ENCODE data around the gene BROX.
A peak's percentile ranks its signal among the peaks of the same experiment; 100 is the strongest.

BROX gene

DNA sequence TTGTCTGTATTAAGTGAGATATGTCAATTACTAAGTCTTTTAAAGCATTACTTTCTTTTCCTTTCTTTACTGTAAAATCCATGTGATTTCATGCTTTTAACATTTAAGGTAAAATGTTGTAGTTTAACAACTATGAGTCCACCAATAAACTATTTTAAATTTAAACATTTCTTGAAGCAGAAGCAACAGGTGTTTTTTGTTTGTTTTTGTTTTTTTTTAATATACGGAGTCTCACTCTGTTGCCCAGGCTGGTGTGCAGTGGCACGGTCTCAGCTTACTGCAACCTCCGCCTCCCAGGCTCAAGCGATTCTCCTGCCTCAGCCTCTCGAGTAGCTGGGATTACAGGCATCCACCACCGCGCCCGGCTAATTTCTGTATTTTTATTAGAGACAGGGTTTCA lies 15.6 kb upstream of the BROX start:
- Histone ChIP-seq H3K9ac (no peak overlapping the region), H3K27me3 (no peaks in the 10 kb centered on the region), H3K4me3 (no peak overlapping the region), H3K36me3 (peaks cover 31 to 85% (median 53%) of the 10 kb centered on the region in 11 experiments), H3K4me1 (no peaks in the 10 kb centered on the region), H3K9me3 (replicated peaks in 1 of 11) (peaks cover 0 to 10% (median 3%) of the 10 kb centered on the region in 11 experiments; a peak in 6 of 22 replicates), H4K20me1 (peaks cover 0 to 19% (median 0%) of the 10 kb centered on the region in 11 experiments; a peak in 7 of 22 replicates), H3K4me2 (no peak overlapping the region), H3K27ac (no peak overlapping the region)
- no peak for TF ChIP-seq Cebpa-rat (IDR thresholded peaks at IDR 0.05)

DNA sequence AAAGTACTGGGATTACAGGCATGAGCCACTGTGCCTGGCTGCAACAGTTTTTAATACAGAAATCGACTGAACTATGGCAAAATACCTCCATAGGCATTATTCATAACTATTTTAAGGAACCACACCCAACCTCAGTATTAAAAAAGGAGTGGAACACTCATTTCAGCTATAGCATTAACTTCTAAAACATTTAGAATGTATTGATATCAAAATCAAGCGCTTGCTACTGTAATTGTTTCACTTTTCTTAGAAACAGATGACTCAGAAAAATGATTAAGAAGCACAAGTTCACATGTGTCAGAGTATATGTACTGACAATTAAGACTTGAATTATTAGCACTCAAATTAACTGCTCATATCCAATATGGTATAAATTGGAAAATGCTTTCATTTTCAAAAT lies 15.2 kb upstream of the BROX start:
- Histone ChIP-seq H3K4me3 (no peak overlapping the region), H3K27ac (no peak overlapping the region), H3K27me3 (no peaks in the 10 kb centered on the region), H3K9me3 (replicated peaks in 1 of 11) (peaks cover 0 to 10% (median 3%) of the 10 kb centered on the region in 11 experiments; a peak in 6 of 22 replicates), H3K4me1 (no peaks in the 10 kb centered on the region), H3K9ac (no peak overlapping the region), H4K20me1 (peaks cover 0 to 19% (median 0%) of the 10 kb centered on the region in 11 experiments; a peak in 7 of 22 replicates), H3K4me2 (no peak overlapping the region), H3K36me3 (peaks cover 34 to 85% (median 55%) of the 10 kb centered on the region in 11 experiments)
- no peak for TF ChIP-seq Cebpa-rat (IDR thresholded peaks at IDR 0.05)

DNA sequence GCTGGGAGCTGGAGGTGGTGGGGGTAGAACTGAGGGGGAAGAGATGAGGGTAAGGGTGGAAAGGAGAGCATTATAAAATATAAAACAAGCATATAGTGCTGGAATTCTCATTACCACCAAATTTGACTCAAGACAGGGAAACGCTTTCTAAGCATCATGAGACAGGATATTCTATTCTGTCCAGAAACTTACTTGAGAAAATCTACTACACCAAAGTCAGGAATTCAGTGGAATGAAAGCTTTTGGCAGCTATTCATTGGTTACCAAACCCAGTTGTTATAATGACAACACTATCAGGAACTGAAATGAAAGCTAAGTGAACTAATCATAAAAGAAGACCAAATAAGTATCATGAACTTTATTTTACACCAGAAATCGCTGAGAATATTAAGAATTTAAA lies 14.5 kb upstream of the BROX start:
- Histone ChIP-seq H3K4me2 (no peak overlapping the region), H3K27ac (no peak overlapping the region), H3K9me3 (replicated peaks in 1 of 11) (peaks cover 0 to 10% (median 3%) of the 10 kb centered on the region in 11 experiments; a peak in 6 of 22 replicates), H3K4me3 (no peak overlapping the region), H3K27me3 (no peaks in the 10 kb centered on the region), H4K20me1 (peaks cover 0 to 19% (median 0%) of the 10 kb centered on the region in 11 experiments; a peak in 7 of 22 replicates), H3K36me3 (peaks cover 37 to 85% (median 55%) of the 10 kb centered on the region in 11 experiments), H3K9ac (no peak overlapping the region), H3K4me1 (no peaks in the 10 kb centered on the region)
- TF ChIP-seq Cebpa-rat (IDR thresholded peaks at IDR 0.05), result no peak

DNA sequence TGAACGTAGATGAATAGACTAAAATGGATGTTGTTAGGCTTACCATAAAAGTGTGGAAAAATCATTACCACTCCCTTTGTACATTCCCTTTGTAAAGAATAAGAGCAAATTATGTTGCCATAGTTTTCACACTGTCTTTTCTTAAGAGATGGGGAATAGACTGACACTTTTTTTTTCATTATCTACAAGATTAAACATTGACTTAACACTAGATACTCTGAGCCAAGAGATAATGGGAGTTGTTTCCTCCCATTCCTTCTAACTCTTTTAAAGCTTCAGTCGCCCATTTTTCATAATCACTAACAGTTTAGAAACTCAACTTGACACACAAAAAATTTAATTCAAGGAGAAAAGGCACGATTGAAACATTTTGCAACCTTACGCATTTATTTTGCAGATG lies 10.2 kb upstream of the BROX start:
- Histone ChIP-seq H3K9ac (no peak overlapping the region), H4K20me1 (peaks cover 0 to 29% (median 0%) of the 10 kb centered on the region in 11 experiments; a peak in 5 of 22 replicates), H3K4me1 (no peaks in the 10 kb centered on the region), H3K27ac (no peak overlapping the region), H3K4me2 (no peak overlapping the region), H3K27me3 (no peaks in the 10 kb centered on the region), H3K9me3 (replicated peaks in 1 of 11) (peaks cover 16 to 42% (median 28%) of the 10 kb centered on the region in 11 experiments), H3K36me3 (peaks cover 59 to 95% (median 81%) of the 10 kb centered on the region in 11 experiments), H3K4me3 (no peak overlapping the region)
- no peak for TF ChIP-seq Cebpa-rat (IDR thresholded peaks at IDR 0.05)

DNA sequence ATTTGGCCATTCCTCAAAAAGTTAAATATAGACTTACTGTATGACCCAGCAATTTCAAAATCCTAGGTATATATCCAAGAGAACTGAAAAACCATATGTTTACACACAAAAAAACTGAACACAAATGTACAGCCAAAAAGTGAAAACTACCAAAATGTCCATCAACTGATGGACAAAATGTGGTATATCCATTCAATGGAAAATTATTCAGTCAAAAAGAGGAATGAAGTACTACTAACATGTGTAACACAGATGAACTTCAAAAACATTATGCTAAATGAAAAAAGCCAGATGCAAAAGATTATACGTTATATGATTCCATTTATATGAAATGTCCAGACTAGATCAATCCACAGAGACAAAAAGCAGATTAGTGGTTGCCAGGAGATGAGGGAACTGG lies 8.1 kb upstream of the BROX start:
- TF ChIP-seq Cebpa-rat (IDR thresholded peaks at IDR 0.05), result no peak
- H3K4me3 ChIP-seq, result no peak overlapping the region
- peaks cover 16 to 44% (median 28%) of the 10 kb centered on the region in 11 experiments for H3K9me3 ChIP-seq (replicated peaks in 1 of 11)
- H3K36me3 ChIP-seq, result peaks cover 51 to 87% (median 78%) of the 10 kb centered on the region in 11 experiments
- H3K9ac ChIP-seq, result no peak overlapping the region
- peaks cover 0 to 6% (median under 1%) of the 10 kb centered on the region in 10 experiments; a peak in 7 of 20 replicates for H3K4me1 ChIP-seq
- no peak overlapping the region for H3K4me2 ChIP-seq
- no peak overlapping the region for H3K27ac ChIP-seq
- no peaks in the 10 kb centered on the region for H3K27me3 ChIP-seq
- H4K20me1 ChIP-seq, result peaks cover 0 to 29% (median 0%) of the 10 kb centered on the region in 11 experiments; a peak in 5 of 22 replicates

DNA sequence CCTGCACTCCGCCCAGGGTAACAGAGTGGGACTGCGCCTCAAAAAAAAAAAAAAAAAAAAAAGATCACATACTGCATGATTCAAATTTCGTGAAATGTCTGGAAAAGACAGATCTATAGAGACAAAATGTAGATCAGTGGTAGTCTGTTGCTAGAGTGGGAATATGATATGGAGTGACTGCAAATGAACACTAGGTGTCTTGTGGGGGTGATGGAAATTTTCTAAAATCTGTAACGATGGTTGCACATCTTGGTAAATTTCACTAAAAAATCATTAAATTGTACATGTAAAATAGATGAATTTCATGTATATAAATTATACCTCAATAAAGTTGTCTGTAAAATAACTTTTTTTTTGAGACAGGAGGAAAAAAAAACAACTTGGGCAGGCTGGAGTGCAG lies 5.5 kb upstream of the BROX start:
- H3K9ac ChIP-seq, result no peak overlapping the region
- no peaks in the 10 kb centered on the region for H3K27me3 ChIP-seq

DNA sequence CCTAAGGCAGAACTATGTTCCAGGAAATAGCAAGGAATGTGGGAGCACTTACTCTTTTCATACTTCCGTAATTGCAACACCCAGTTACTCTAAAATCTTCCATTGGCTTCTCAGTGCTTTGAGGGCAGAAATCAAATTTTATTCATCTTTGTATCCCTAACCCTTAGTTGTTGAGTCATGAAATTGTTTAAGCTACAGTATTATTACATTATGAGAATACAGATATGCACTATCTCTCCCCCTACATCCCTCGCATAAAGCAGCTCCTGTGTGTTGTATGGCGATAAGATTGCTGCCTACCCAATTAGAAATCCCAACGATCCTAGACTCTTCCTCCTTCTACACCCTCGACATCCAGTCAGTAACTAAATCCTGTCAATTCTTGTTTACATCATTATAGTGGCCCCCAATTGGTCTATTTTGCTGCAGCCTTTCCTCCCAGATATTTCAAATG lies 2.6 kb upstream of the BROX start:
- Histone ChIP-seq H4K20me1 (peaks cover 0 to 37% (median 2%) of the 10 kb centered on the region in 11 experiments; a peak in 7 of 22 replicates), H3K9me3 (replicated peaks in 1 of 11) (peaks cover 11 to 25% (median 19%) of the 10 kb centered on the region in 11 experiments), H3K27ac (no peak overlapping the region), H3K27me3 (no peaks in the 10 kb centered on the region), H3K9ac (no peak overlapping the region), H3K36me3 (peaks cover 9 to 40% (median 30%) of the 10 kb centered on the region in 11 experiments; a peak in 20 of 22 replicates), H3K4me2 (peak overlapping the region in 10 of 11 experiments; percentile 79 to 90 (median 86); a peak in 15 of 22 replicates), H3K4me1 (peaks cover 15 to 30% (median 24%) of the 10 kb centered on the region in 10 experiments), H3K4me3 (no peak overlapping the region)
- TF ChIP-seq Cebpa-rat (IDR thresholded peaks at IDR 0.05), result no peak

More for the DNA sequence above, 5.5 kb upstream of the BROX start:
- H4K20me1 ChIP-seq, result peaks cover 0 to 42% (median 0%) of the 10 kb centered on the region in 11 experiments; a peak in 7 of 22 replicates
- peaks cover 32 to 67% (median 54%) of the 10 kb centered on the region in 11 experiments for H3K36me3 ChIP-seq
- H3K4me2 ChIP-seq, result no peak overlapping the region
- no peak overlapping the region for H3K4me3 ChIP-seq
- H3K9me3 ChIP-seq (replicated peaks in 1 of 11), result peaks cover 16 to 34% (median 27%) of the 10 kb centered on the region in 11 experiments
- peaks cover 7 to 22% (median 17%) of the 10 kb centered on the region in 10 experiments for H3K4me1 ChIP-seq
- no peak for TF ChIP-seq Cebpa-rat (IDR thresholded peaks at IDR 0.05)
- H3K27ac ChIP-seq, result no peak overlapping the region

DNA sequence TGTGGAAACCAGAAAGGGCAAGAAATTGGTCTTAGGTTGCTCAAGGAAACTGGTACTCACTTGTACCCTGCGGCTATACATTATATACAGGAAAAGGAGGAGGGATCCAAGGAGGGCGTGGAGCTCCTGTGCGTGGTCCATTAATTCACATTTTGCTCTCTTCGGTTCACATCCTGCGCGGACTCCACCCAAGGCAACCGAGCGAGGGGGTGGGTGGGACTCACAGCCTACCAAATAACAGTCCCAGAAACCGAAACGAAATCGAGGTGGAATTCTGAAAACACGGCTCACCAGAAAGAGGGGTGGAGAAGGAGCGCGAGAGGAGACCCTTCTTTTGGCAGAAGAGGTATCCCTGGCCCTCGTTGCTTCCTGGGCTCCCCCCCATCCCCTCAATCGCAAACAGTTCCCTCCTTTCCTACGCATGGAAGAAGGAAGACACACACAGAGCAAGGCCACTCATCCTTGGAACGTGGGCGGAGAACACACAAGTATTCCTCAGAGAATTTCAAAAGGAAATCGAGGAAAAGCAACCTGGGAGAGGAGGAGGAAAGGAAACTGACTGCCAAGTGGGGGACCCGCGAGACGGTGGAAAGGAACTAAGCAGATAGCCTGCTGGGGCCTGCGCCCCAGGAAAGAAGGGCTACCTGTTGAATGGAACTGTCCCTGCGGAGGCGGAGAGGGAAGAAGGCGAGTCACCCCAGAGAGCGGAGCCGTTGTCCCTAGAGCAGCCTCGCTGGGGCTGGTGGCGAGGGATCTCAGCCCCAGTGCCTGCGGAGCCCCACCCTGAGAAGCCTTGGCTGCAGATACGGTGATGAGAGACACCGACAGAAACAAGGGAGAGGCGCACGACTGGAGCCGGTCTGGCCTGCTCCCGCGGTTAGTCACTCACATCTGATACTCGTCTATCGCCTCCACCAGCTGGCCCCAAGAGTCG lies 778 bp upstream of the BROX start:
- H3K4me2 ChIP-seq, result peak overlapping the region; percentile 79 to 90 (median 87)
- H3K27me3 ChIP-seq, result no peaks in the 10 kb centered on the region
- H3K9me3 ChIP-seq (replicated peaks in 1 of 11), result peaks cover 0 to 8% (median 2%) of the 10 kb centered on the region in 11 experiments; a peak in 7 of 22 replicates
- peaks cover 16 to 41% (median 34%) of the 10 kb centered on the region in 11 experiments for H3K36me3 ChIP-seq
- peak overlapping the region; percentile 80 to 98 (median 89) for H3K4me3 ChIP-seq
- H3K9ac ChIP-seq, result peak overlapping the region; percentile 84 to 99 (median 99)
- H3K27ac ChIP-seq, result peak overlapping the region; percentile 9 to 100 (median 97); a peak in 21 of 22 replicates
- TF ChIP-seq Cebpa-rat (IDR thresholded peaks at IDR 0.05), result no peak
- peaks cover 15 to 33% (median 26%) of the 10 kb centered on the region in 10 experiments for H3K4me1 ChIP-seq
- H4K20me1 ChIP-seq, result peaks cover 0 to 38% (median 3%) of the 10 kb centered on the region in 11 experiments; a peak in 6 of 22 replicates
